Measurements from ENCODE around the gene PHF23.
A peak's percentile ranks its signal among the peaks of the same experiment; 100 is the strongest.
"Not testable (repeated sequence)": the region's sequence is repeated elsewhere in the genome, so short reads cannot be mapped to it uniquely, and the experiment has no call there.

PHF23 gene

GRCh38 chr17:7258731-7259554 lies 19.7 kb upstream of the PHF23 start:
- DNase-seq (ENCODE audit: low read depth in 2 of 2), result no peak

DNA sequence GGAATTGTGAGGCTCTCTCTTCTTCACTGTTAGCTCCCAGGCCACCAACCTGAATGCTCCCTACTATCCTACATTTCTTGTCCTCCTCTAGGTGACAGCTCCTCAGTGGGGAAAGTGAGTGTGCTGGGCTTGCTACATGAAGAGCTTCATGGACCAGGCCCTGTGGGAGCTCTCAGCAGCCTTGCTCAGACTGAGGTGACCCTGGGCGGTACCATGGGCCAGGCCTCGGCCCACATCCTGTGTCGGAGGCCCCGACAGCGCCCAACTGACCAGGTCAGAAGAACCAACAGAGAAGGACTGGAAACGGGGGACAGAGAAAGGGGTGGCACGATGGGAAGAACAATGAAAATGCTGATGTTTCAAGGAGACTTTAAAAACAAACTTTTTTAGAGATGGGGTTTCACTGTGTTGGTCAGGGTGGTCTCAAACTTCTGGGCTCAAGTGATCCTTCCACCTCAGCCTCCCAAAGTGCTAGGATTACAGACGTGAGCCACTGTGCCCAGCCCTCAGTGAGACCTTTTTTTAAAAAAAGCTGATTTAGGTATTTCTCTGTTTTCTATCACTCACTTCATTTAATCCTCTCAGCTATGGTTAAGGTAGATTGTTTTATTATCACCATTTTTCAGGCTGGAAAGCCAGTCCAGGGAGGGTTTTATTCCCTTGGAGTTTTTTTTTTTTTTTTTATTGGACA lies 17.7 kb upstream of the PHF23 start:
- DNase-seq (ENCODE audit: low read depth in 2 of 2), result no peak

GRCh38 chr17:7254511-7254910 lies 15.3 kb upstream of the PHF23 start:
- no peak for DNase-seq (ENCODE audit: low read depth in 2 of 2)

DNA sequence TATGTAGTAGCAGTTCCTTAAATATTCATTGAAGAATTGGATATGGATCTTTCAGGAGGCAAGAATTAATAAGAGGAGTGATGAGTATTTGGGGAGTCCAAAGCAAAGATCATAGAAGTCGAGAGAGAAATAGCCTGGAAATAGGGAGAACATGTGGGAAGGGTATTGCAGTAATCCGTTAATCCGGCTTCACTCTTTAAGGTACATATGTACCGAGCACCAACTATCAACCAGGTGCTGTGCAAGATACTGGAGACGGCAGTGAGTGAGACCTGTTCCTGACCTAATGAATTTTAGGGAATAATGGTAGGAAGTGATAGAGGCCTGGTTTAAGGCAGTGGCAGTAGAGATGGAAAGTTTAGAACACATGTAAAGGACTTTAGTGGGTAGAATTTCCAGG lies 13.8 kb upstream of the PHF23 start:
- no peak for DNase-seq (ENCODE audit: low read depth in 2 of 2)

DNA sequence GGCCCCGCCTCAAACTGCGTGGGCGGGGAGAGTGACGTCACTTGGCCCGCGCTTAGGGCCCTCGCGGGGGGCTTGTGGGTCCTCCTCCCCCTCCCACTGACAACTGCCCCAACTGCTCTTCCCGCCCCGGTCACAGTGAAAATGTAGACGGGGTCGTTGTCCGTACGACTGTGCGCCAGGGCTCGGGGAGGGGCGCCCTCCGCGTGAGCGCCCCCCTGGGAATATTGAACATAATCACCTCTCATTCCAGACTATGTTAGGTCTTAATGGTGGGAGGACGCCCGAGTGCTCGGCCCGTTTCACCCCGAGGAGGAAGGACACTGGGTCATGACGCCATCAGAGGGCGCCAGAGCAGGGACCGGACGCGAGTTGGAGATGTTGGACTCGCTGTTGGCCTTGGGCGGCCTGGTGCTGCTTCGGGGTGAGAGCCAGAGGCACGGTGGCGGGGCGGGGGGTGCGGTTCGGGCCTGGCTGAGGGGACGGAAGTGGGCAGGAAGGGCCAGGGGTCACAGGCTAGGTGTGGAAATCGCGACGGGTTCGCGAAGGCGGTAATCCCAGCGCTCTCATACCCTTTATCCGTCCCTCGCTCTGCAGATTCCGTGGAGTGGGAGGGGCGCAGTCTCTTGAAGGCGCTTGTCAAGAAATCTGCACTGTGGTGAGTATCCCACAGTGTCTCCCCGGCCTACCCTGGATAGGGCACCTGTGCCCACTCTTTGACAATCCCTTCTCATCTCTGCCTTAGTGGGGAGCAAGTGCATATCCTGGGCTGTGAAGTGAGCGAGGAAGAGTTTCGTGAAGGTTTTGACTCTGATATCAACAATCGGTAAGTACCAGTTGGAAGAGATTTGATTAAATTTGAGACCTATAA lies 13.2 kb upstream of the PHF23 start, which contains the start of gene ELP5:
ELP5 (plus strand) TSS at position 40 of the 868 bp plus-strand sequence; CDS start at position 376, 336 bp downstream.
- peak; percentile 88 to 89 for DNase-seq (ENCODE audit: low read depth in 2 of 2)

DNA sequence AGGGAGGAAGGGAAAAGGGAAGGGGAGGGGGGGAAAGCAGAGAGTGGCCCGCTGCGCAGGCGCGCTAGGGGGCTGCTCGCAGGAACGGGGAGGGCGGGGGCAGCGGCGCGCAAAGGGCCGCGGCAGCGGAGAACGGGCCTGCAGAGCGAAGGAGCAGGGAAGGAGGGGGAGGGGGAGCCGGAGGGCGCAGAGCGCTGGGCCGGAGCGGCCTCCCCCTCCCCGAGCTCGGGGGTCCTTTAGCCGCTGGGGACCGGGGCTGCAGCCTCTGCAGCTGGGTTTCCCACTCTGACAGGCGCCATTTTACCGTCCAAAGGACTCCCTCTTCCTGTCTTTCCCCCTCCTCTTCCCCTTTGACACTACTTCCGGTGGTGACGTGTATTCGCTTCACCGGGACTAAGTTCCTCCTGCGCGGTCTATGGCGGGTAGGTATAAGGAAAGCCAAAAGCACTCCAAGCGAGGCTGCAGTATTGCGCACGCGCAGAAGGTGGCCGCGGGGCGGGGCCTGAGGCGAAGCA lies 12.5 kb upstream of the PHF23 start, which contains the start of gene CTDNEP1:
CTDNEP1 (minus strand) TSS at position 74 of the 515 bp plus-strand sequence. CDS start 438 bp downstream, outside the sequence.
- DNase-seq (ENCODE audit: low read depth in 2 of 2), result peak; percentile 99

DNA sequence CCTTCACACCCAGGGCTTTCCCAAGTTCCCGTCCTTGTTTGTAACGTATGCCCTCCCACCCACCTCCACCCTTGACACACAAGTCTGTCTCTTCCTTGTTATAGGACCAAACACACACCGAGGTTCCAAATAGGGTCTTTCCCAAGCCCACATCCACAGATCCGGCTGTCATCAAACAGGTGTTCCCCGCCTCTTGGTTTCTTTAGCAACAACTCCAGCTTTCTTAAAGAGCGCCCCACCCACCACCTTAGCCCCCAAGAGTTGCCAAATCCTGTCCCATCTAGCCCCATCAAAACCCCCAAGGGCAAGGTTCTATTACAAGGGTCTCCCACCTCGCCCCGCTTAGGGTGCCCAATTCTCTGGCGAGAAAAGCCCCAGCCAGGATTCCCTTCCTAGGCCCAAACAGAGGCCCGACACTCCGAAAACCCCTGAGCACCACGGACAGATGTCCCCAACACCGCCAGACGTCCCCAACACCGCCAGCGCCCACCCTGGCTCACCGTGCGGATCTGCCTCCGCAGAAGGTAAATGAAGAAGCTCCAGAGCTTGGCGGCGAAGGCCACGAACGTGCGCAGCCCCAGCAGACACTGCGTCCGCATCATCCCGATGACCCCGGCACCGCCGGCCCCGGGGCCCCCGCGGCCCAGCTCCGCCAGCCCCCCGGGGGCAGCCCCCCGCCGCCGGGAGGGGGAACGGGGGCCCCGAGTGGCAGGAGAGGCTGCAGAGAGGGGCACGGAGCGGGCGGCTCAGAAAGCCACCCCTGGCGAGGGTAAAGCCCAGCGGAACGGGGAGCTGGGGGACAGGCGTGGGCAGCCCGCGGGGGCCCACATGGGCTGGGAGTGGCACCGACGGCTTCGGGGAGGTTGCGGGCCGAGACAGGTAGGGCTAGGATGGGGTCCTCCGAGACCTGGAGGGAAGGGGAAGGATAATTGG lies 11.7 kb upstream of the PHF23 start:
- no peak for DNase-seq (ENCODE audit: low read depth in 2 of 2)

GRCh38 chr17:7249830-7250229 lies 10.6 kb upstream of the PHF23 start:
- no peak for DNase-seq (ENCODE audit: low read depth in 2 of 2)

DNA sequence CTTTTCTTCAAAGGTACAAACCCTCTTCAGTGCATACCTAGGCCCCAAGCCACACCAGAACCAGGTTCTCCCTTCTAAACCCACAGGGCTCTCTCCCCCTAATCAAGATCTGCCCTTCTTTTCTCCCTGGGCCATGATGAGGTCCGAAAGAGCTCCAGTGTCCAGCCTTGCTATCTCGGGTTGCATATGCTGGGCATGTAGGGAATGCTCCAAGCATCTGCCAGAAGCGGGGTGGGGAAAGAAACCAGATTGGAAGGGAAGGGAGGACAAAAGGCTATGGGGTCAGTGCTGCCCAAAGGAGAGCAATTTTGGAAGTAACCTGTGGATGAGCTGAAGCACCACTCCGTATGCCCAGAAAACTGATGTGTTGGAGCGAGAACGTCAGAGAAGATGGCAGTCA lies 10.0 kb upstream of the PHF23 start:
- no peak for DNase-seq (ENCODE audit: low read depth in 2 of 2)

DNA sequence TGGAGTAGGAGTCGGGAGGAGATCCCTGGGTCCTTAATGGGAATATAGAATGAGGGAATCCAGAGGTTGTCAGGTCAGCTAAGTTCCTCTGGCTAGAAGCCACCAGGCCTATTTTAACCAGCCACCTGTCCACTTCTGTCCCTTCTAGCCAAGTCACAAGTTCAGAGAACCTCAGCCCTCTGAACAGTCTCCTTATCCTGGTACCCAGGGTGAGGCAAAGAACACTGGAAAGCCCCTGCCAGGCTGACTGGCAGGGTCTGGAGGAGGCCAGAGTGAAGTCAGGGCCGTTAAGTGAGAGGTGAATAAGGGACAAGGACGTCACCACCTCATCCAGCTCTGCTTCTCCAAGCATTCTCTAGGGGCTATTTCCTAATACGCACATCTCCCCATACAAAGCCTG lies 9.5 kb upstream of the PHF23 start:
- DNase-seq (ENCODE audit: low read depth in 2 of 2), result no peak

GRCh38 chr17:7246779-7247178 lies 7.5 kb upstream of the PHF23 start:
- no peak for DNase-seq (ENCODE audit: low read depth in 2 of 2)

DNA sequence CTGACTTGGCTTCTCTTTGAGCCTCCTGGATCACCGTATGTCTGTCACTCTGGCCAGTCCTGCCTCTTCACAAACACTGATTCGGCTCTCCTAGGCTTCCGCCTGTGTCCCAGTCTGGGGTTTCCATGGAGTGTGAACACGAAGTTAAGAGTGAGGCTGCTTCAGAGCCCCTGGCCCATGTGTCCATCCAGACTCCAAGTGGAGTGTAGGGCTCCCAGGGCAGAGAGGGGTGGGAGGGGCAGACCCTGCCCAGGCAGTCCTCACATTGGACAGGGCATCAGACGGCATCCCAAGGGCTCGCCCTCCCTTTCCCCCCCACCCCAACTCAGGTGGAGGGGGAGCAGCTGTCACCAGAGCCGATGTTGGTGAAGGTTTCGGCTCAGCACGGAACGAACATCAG lies 4.6 kb upstream of the PHF23 start:
- not testable (repeated sequence) for DNase-seq (ENCODE audit: low read depth in 2 of 2)

DNA sequence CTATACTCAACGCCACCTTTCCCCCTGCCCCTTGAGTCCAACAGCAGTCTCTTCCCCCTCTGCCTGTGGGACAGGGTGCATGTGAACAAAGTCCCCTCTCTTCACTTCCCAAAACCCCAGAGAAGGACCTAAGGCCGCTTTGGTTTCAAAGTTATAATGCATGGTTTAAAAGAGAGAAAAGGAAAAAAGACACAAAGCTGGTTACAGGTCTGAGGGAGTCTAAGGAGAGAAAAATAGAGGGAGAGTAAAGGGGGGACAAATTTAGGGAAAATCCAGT lies 4.1 kb upstream of the PHF23 start:
- DNase-seq (ENCODE audit: low read depth in 2 of 2), result no peak

- DNase-seq (ENCODE audit: low read depth in 2 of 2), result peak; percentile 93 to 94
These were observed 3.6 kb upstream of the PHF23 start for GRCh38 chr17:7242717-7243452.

DNA sequence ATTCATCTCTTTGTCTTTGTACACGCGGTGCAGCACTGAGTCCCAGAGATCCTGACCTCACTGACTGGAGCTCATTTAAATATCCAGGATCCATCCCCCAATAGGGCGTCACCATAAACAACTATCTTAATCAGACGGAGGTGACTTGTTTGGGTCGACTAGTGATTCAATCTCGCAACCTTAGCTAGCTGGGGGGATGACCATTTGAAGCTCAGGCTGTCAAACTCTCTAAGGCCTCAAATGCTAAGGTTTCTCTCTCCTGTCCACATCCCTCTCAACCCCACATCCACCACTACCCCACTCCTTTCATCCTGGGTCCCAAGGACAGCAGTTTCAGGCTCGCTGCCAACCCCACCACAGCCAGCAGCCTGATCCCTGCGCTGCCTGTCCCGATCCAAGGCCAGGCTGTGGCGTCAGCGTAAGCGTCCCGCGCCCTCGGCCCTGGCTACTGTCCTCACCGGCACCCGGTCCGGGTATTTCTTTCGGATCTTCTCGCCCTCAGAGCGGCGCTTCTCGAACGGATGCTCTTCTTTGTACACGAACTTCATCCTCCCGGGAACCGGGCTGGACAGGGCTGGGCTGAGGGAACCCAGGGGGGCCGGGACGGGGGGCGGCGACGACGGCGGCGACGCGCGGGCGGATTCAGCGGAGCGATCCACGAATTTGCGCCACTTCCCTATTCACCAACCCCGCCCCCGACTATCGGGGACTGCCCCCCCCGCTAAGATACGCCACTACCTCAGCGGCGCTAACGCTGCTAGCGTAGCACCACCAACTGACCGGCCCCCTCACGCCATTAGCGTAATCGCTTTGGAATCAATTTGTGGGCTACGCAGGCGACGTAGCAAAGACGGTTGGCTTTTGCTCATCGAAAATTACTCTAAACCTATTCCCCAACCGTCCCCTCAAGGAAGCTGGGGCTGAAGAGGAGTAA lies 2.8 kb upstream of the PHF23 start, which contains the start of gene GABARAP:
GABARAP (minus strand) TSS at position 667 of the 934 bp plus-strand sequence; CDS start at position 548, 119 bp downstream.
- DNase-seq (ENCODE audit: low read depth in 2 of 2), result peak; percentile 84 to 86

DNA sequence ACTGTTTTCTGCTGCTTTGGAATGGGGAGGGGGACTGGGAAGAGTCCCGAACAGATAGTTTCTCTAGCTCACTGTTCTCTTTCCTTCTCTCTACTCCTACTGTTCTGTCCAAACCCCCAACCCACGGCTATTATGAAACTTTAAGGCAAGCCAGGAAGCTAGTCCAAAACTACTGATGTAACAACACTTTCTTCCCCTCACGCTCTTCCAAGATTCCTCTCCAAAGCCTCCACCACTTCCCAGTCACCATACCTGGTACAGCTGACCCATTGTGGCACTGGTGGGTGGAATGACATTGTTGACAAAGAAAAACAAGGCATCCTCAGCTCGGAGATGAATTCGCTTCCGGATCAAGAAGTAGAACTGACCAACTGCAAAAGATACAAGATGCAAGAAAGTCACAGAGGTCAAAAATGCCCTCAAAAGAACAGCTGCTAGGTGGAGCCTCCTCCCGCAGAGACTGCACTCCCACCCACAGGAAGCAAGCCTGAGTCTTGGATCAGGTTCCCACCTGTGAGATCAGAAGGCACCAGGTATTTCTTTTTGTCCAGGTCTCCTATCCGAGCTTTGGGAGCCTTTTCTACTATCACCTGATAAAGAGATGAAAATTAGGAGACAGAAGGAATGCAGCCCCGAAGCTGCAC lies 2.0 kb upstream of the PHF23 start:
- no peak for DNase-seq (ENCODE audit: low read depth in 2 of 2)

GRCh38 chr17:7240375-7240774 lies 1.1 kb upstream of the PHF23 start:
- no peak for DNase-seq (ENCODE audit: low read depth in 2 of 2)

GRCh38 chr17:7238420-7239090 lies 702 bp downstream of the PHF23 start:
- no peak for DNase-seq (ENCODE audit: low read depth in 2 of 2)
